Gastroesophageal sphincter (tissue), 4 donors: ENCODE measurements around the gene GPAT3. TPM values are rescaled to one million over a fixed set of nuclear protein-coding genes. Genes with fewer than 3 reads are reported as not detected.
"Not testable (repeated sequence)": the region's sequence is repeated elsewhere in the genome, so short reads cannot be mapped to it uniquely, and the experiment has no call there.

Experiments used
- ATAC-seq: fragments of 150-250 bp; one replicate; pipeline ENCODE4 v1.9.1; 2016; ENCODE audit warnings: mild to moderate bottlenecking, moderate library complexity
- H3K27ac ChIP-seq, 4 donors: fragments of 200-600 bp; sonication (generic) in 3 of 4; 1 replicate in 3 of 4; 2 replicates in 1 of 4; pipeline ENCODE4 v1.5.1; 2016 to 2019
- H3K27me3 ChIP-seq: fragments of 200-600 bp; sonication (generic); one replicate; pipeline ENCODE4 v1.5.1; 2019
- H3K36me3 ChIP-seq, 2 donors: fragments of 200-600 bp; sonication (generic); one replicate each; pipeline ENCODE4 v1.5.1; 2019; ENCODE audit warnings: control low read depth in 1 of 2
- H3K4me1 ChIP-seq, 3 donors: fragments of 200-600 bp; sonication (generic); 1 replicate in 2 of 3; 2 replicates in 1 of 3; pipeline ENCODE4 v1.5.1; 2016 to 2019; ENCODE audit warnings: control low read depth in 2 of 3
- H3K4me3 ChIP-seq, 2 donors: fragments of 200-600 bp; sonication (generic); one replicate each; pipeline ENCODE4 v1.5.1; 2019; ENCODE audit warnings: mild to moderate bottlenecking in 1 of 2, moderate library complexity in 1 of 2
- H3K9me3 ChIP-seq, 3 donors: fragments of 200-600 bp; sonication (generic); one replicate each; pipeline ENCODE4 v1.5.1; 2017 to 2019; ENCODE audit warnings: control low read depth in 2 of 3
- CTCF ChIP-seq, 4 experiments: fragments of 200-600 bp in 2 of 4; fragments of 450-650 bp in 2 of 4; sonication (generic) in 1 of 4; IDR thresholded peaks; one replicate each; pipeline ENCODE4 v1.5.1; 2017 to 2019; ENCODE audit warnings: antibody characterized with exemption in 4 of 4, mild to moderate bottlenecking in 2 of 4, moderate library complexity in 2 of 4
- EP300 ChIP-seq: sonication (generic); formaldehyde crosslinking; IDR thresholded peaks from one replicate; pipeline ENCODE4 v1.6.1; 2017; ENCODE audit warnings: antibody characterized with exemption, mild to moderate bottlenecking
- POLR2A ChIP-seq, 2 donors: fragments of 450-650 bp; IDR thresholded peaks; one replicate each; pipeline ENCODE4 v1.6.1; 2017; ENCODE audit warnings: antibody characterized with exemption in 2 of 2, mild to moderate bottlenecking in 2 of 2, moderate library complexity in 1 of 2
- POLR2AphosphoS5 ChIP-seq: sonication (generic); formaldehyde crosslinking; IDR thresholded peaks from one replicate; pipeline ENCODE4 v1.6.1; 2017; ENCODE audit warnings: antibody characterized with exemption
- WGBS, 2 donors: methylation state at CpG; one replicate each; pipeline ENCODE4 v1.1.5; 2018; ENCODE audit warnings: low coverage in 1 of 2; 5-methylcytosine and 5-hydroxymethylcytosine counted together
- total RNA-seq, 4 donors: library from RNA; depleted of rRNA; stranded (reverse); fragments of >200 nt; gene quantifications; one replicate each; pipeline ENCODE4 v1.1.0, GENCODE V29; 2016

GPAT3 gene
- total RNA-seq, 4 donors from 2014 or later: 1.7 to 6.6 (median 4.9) TPM

GRCh38 chr4:83618991-83619645 is 83.2 kb downstream of the GPAT3 start:
- Histone ChIP-seq H3K36me3 (no peaks in the 10 kb centered on the region), H3K4me1 (peaks cover 0 to 23% (median 5%) of the 10 kb centered on the region in 3 donors), H3K27ac (peak overlapping the region in 3 of 4 donors; percentile 58 to 66 (median 61)), H3K4me3 (no peak overlapping the region), H3K27me3 (no peaks in the 10 kb centered on the region), H3K9me3 (peaks cover 0 to 25% (median 0%) of the 10 kb centered on the region in 3 donors)
- TF ChIP-seq POLR2AphosphoS5: no peak
- TF ChIP-seq EP300: no peak
- no peak for TF ChIP-seq POLR2A (IDR thresholded peaks at IDR 0.05)
- TF ChIP-seq CTCF (IDR thresholded peaks at IDR 0.05): no peak
- ATAC-seq: peak; percentile 10
- 57 to 74% methylated on average over 4 of the region's 4 CpGs for WGBS, 2 donors

GRCh38 chr4:83622127-83622526 is 86.2 kb downstream of the GPAT3 start:
- not testable (repeated sequence) for H3K36me3 ChIP-seq, ATAC-seq, H3K27ac ChIP-seq, H3K27me3 ChIP-seq, H3K4me3 ChIP-seq
- Histone ChIP-seq H3K4me1 (peaks cover 5 to 42% (median 11%) of the 10 kb centered on the region in 3 donors), H3K9me3 (peaks cover 0 to 11% (median 0%) of the 10 kb centered on the region in 3 donors)
- WGBS, 2 donors: 79% methylated on average over 1 of the region's 1 CpG; no CpG with 5 or more reads in 1 of the 2 donors

DNA sequence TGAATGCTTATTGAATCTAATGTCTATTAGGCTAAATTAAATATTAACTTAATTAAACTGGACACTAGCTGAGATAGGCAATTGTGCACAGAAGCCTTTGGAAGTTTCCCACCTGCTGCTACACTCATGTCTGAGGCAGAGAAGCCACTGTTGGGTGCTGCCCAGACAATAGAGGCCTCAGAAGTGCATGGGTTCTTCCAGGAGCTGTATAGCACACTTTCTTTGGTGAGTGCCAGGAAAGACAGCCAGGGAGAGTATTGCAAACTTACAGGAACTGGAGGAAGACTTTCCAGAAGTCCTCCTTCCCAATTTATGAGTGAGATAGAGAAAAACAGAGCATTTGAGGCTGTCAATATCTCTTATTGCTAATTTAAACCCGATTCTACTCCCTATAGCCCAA is 89.9 kb downstream of the GPAT3 start:
- TF ChIP-seq EP300 (no peak), POLR2AphosphoS5 (peak; percentile 32)
- Histone ChIP-seq H3K36me3 (no peaks in the 10 kb centered on the region), H3K27me3 (no peaks in the 10 kb centered on the region), H3K4me3 (no peak overlapping the region), H3K4me1 (peaks cover 0 to 33% (median 23%) of the 10 kb centered on the region in 3 donors), H3K27ac (peak overlapping the region in 3 of 4 donors; percentile 68 to 76 (median 72)), H3K9me3 (peaks cover 0 to 11% (median 0%) of the 10 kb centered on the region in 3 donors)
- no peak for ATAC-seq
- 56 to 63% methylated on average over 1 of the region's 1 CpG for WGBS, 2 donors

DNA sequence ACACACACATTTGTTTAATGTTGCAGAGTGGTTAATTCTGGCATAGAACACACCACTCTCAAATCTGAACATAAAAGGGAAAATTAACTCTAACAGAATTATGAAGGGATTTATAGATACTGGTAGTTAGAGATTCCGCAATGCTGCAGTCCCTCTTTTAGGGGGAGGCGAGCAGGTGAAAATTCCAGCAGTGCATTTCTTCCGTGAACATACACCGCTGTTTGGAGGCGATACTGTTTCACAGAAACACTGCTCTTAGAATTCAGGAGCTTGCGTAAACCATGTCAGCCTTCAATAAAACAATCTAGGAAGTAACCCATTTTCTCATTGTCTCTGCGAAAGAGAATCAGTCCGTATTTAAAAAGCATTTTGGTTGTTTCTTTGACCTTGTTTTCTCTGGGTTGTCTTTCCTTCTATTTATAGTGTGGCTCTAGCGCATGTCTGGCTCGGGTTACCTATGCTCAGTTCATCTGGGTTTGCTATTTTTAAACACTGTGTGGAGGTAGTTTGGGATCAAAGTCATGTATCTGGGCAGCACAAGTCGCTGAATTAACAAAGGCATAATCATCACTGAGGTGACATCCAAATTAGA is 90.4 kb downstream of the GPAT3 start:
- no peak for ATAC-seq
- Histone ChIP-seq H3K36me3 (no peaks in the 10 kb centered on the region), H3K4me3 (peak overlapping the region in 1 of 2 donors; percentile 12), H3K27me3 (no peaks in the 10 kb centered on the region), H3K27ac (peak overlapping the region in 3 of 4 donors; percentile 68 to 76 (median 72)), H3K4me1 (peaks cover 0 to 38% (median 26%) of the 10 kb centered on the region in 3 donors), H3K9me3 (peaks cover 0 to 11% (median 0%) of the 10 kb centered on the region in 3 donors)
- WGBS, 2 donors: 11 to 30% methylated on average over 6 to 11 of the region's 11 CpGs
- TF ChIP-seq POLR2AphosphoS5: no peak
- no peak for TF ChIP-seq EP300

DNA sequence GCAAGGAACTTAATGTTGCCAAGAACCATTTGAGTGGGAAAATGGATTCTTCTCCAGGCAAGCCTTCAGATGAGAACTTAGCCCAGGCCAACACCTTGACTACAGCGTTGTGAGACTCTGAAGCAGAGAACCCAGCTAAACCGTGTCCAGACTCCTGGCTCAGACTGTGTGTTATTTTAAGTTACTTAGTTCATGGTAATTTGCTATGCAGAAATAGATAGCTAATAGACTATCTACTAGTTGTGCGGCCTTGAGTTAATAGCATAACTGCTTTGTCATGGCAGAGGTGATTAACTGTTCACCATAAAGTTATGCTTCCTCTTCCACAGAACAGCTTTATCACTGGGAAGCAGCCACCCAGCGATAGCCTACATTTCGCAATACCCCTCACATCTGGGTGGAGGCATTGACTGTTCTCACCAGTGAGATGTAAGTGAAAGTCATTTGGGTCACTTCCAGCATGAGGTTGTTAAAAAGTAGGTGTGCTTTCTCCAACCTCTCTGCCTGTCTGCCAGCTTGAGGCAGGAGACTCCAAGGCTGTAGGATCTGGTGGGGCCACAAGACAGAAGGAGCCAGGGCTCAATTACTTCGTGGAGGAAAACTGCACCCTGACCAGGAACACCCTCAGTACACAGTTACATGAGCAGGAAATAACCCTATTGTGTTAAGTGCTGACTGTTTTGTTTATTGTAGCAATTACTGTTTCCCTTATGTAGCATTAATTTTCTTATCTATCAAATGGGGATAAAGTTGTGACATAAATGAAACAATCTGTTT is 94.2 kb downstream of the GPAT3 start:
- Histone ChIP-seq H3K27ac (peak overlapping the region in 3 of 4 donors; percentile 5 to 41 (median 38)), H3K4me3 (no peak overlapping the region)

More for the DNA sequence above, 94.2 kb downstream of the GPAT3 start:
- Histone ChIP-seq H3K9me3 (no peaks in the 10 kb centered on the region), H3K36me3 (no peaks in the 10 kb centered on the region), H3K27me3 (no peaks in the 10 kb centered on the region), H3K4me1 (peaks cover 0 to 43% (median 26%) of the 10 kb centered on the region in 3 donors)
- WGBS, 2 donors: 63 to 64% methylated on average over 6 of the region's 6 CpGs
- ATAC-seq: peak; percentile 71
- no peak for TF ChIP-seq POLR2AphosphoS5
- TF ChIP-seq EP300: no peak
- no peak for TF ChIP-seq POLR2A (IDR thresholded peaks at IDR 0.05)
- no peak for TF ChIP-seq CTCF (IDR thresholded peaks at IDR 0.05)
